ENCODE results near the gene P3H4.
A peak's percentile ranks its signal among the peaks of the same experiment; 100 is the strongest.

Gene P3H4

DNA sequence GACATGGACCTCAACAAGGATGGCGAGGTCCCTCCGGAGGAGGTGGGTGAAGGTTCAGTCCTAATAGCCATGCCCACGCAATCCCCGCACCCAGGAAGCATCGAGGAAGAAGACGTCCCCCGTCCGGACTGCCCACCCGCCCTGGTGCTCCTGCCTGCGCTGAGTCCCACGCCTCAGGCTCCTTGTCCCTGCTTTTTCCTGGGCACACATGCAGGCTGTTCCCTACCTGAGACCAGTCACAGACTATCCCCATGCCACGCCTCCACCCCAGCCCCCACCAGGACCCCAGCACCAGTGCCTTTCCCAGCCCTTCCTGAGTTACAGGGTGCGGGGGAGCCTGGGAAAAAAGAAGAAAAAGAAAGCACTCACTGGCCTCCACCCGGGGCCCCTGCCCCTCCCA, 10.0 kb upstream of the P3H4 start:
- DNase-seq = no peak

DNA sequence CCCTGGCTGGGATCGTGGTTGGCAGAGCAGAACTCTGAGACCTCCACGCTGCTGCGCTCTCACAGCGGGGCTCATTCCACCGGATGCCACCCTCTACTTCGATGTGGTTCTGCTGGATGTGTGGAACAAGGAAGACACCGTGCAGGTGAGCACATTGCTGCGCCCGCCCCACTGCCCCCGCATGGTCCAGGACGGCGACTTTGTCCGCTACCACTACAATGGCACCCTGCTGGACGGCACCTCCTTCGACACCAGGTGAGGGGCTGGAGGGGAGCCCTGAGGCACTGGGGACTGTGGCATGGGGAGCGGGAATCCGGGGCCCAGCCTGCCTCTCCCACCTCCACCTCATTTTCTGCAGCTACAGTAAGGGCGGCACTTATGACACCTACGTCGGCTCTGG, 6.3 kb upstream of the P3H4 start:
- DNase-seq = no peak

DNA sequence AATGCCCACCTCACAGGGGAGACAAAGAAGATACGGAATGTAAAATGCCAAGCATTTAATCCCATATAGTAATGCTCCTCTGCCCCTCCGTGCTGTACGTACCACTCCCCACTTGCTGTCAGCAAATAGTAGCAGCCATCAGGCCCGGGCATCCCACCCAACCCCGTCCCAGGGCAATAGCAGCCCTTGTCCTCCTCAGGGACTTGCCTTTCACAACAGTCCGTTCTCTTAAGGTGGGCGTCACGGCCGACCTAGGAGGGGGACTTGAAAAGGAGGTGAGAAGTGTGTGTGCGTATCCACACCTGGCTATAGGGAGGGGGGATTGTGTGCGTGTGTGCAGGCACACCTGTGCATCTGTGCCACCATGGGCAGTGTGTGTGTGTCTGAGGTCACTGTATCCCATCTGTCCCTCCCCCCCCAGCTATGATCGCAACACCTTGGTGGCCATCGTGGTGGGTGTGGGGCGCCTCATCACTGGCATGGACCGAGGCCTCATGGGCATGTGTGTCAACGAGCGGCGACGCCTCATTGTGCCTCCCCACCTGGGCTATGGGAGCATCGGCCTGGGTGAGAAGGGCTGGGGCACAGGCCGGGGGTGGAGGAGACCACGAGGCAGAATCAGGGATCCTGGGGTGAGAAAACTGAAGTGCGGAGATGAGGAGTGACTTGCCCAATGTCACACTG, 5.0 kb upstream of the P3H4 start:
- no peak for DNase-seq

DNA sequence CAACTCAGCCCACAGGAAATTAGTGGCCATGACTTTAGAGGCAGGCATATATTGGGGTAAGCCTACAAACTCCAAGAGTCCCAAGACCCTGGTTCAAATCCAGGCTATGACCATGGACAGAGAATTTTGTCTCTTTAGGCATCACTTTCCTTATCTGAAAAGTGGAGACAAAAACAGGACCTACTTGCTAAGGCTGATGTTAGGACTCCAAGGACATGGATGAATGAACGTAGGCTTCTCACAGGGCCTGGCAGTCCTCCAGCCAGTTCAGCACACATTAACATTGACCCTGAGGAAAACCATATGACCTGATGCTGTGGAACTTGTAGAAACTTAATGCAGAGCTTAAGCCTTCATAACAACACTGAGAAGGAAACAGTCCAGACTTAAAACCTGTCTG, 2.4 kb upstream of the P3H4 start:
- no peak for DNase-seq

DNA sequence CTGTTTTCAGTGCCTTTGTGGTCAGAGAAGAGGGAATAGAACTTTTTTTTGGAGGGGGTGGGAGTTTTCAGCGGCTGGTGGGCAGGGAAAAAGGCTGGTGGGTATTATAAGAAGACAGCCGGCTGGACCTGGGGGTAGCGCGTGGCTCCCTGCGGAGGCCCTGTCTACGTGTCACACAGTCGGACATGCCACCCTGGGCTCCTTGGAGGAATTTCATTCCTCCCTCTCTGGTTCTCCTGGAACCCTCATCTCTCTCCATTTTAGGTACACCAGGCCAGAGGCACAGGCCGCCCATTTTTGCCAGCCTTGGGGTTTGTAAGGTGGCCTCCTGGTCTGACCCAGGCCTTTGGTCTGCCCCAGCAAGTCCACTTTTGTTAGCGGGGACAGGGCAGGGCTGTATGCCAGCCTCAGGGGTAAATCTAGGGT, 2.0 kb upstream of the P3H4 start:
- no peak for DNase-seq

DNA sequence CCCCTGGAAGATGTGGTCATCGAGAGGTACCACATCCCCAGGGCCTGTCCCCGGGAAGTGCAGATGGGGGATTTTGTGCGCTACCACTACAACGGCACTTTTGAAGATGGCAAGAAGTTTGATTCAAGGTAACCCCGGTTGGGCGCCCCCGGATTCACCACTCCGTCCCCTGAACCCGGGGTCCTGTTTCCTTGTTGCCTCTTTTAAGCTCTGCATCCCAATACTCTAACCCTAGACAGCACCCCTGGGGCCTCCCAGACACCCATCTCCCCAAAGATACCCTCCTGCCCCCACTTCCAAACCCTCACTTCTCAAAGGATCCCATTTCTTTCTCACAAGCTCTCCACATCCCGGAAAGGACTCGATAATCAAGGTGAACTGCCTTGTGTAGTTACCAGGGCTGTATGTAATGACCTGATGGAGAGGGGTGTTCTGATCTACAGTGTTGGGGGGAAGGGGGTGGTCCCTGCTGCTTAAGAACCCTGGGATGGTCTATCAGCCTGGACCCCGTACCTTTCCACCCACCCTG, 1.5 kb upstream of the P3H4 start:
- DNase-seq = no peak

DNA sequence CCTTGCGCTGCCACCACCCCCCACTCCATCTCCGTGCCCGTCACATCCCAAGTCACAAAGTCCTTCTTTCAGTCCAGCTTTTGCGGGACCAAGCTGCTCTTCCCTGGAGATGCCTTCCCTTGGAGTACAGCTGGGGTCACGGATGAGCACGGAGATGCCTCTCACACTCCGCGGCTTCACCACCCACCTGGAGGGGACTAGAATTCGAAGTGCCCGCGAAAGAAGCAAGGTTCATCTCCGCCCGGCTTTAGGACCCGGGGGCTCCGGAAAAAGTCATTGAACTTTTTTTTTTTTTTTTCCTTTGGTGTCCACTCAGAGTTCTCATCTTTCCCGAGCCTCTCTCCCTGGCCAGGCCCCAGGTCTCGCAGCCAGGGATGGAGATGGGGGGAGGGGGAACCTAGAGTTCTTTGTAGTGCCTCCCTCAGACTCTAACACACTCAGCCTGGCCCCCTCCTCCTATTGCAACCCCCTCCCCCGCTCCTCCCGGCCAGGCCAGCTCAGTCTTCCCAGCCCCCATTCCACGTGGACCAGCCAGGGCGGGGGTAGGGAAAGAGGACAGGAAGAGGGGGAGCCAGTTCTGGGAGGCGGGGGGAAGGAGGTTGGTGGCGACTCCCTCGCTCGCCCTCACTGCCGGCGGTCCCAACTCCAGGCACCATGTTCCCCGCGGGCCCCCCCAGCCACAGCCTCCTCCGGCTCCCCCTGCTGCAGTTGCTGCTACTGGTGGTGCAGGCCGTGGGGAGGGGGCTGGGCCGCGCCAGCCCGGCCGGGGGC, 817 bp upstream of the P3H4 start, which contains the start of gene FKBP10:
Gene FKBP10, plus strand, starts transcription at position 624 of the 771 bp plus-strand sequence. Its CDS starts 31 bp downstream, at position 655.
- DNase-seq = no peak

DNA sequence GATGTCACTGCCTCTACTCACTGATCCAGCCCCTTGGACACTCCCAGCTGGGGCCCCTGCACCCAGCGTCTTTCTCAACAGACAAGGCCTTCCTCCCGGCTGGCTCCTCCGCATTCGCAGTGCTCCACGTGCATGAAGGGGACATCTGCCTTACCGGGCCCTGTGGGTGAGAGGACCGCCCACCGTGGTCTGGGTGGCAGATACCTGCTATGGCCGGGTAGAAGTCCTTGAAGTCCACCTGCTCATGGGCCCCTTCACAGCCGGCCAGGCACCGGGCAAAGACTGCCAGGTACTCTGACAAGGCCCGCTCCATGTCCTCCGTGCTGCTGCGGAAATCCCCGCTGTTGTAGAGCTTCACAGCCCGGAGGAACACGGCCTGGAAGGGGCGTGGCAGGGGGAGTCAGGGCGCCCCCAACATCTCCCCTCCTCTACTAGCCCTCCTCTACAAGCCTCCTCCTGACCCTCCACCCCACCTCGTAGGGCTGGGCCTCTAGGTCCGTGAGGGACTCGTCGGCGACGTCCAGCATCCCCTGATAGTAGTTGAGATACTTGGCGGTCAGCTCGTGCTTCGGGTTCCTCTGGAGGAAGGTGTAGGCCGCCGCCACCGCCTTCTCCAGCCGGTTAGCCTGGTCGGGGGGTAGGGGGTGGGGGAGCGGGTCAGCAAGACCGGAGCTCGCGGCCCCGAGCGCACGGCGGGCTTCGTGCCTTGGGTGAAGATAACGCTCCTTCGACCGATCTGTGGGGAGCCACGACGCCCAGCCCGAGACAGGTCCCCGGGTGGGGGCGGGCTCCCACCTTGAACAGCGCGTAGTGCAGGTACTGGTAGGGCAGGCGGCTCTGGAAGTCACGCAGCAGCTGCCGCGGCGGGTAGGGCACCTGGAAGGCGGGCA, 845 bp downstream of the P3H4 start:
- no peak for DNase-seq

DNA sequence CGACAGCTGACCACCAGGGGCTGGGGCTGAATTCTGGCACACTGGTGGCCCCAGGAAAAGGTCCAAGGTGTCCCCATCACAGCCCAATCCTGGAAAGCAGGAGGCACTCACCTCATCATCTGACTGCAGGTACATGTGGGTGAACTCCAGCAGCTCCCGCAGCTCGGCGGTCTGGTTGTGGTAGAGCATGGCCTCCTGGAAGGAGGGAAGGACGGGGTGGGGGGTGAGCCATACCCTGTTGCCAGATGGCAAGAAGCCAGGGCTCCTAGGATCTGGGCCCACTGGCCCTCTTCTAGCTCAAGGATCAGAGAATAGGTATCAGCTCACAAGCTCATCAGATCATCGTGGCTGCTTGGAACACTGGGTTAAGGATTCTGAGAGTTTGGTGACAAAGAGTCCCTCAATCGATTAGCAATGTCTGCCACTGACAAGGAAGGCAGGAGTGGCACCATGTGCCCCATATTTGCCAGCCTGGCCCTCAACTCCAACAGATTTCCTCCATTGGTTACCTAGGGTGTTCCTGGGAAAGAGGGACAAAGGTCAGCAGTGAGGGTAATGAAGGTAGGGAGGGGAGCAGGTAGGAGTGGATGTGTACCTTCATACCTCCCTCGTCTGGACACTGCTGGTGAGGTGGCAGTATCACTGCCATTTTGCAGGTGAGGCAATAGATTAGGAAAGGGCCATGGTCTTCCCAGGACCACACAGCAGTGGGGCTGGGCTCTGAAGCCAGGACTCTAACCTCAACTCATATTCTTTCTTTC, 4.9 kb downstream of the P3H4 start:
- no peak for DNase-seq

DNA sequence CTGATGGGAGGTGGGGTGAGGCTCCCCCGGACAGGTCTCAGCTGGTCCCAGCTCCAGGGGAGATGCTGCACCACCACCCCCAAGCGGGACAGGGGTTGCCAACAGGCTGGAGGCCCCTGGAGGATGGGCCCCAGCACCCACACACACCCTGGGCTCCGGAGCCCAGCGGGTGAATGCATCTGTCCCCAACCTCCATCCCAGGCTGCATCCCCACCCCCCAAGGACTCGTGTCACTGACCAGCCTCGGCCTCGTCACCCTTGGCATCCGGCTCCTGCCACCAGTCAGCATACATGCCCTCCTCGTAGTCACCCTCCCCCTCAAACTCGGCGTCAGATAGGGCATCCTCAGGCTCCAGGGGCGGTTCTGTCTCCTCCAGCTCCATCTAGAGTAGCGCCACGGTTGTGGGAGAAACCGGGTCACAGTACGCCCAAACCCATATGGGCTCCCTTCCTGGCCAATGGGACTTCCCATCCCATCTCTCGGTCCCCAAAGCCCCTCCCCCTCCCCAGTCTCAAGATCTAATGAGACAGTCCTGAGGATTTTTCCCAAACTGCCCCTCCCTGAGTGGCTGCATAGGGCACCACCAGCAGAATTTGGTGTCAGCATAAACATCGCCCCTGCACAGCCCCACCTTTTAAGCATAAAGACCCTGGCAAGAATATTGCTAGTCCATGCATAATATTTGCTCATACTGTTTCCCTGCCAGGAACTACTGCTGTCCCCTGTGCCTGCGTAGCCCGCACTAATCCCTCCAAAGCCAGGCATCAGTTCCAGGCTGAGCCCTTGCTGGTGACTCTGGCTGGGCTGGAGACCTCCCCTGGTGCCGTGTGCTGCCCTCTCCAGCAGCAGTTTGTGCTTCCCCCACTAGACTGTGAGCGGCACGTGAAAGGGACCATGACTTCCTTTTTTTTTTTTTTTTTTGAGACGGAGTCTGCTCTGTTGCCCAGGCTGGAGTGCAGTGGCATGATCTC, 8.4 kb downstream of the P3H4 start:
- DNase-seq = no peak

DNA sequence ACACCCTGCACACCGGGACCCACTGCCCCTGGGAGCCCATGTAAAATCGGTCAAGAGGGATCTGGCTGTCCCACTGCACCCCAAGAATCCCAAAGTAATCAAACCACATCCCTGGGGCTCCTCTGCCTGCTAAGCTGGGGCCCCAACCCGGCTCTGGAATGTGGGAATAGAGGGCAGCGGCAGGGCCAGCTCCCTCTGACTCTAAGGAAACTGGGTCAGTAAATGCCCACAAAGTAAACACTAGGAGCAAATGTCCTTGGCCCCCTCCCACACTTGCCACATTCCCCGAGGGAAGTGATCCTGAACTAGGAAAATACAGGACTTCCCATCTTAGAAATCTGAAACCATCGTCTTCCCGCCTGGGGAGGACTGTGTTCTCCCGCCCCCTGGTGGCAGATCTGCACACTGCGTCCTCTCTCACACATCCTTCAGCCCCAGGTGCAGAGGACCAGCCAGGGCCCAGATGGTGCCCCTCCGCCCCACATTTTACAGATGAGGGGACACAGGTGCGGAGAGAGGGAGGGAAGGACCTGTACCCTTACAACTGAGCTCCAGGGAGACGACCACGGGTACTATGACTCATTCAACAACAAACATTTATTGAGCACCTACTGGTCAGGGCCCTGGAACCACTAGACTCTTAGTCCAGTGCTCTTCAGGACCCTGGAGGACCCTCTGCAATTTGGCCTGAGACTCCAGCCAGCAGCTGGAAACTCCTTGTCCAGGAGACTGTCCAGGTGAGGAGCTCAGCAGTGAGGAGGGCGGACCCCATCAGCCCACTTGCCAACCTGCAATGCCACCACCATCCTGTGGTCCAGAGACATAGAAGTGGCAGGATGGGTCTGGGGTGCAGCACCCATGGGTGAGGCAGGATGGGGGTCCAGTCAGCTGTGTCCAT, 10.1 kb downstream of the P3H4 start:
- peak; percentile 70 for DNase-seq

DNA sequence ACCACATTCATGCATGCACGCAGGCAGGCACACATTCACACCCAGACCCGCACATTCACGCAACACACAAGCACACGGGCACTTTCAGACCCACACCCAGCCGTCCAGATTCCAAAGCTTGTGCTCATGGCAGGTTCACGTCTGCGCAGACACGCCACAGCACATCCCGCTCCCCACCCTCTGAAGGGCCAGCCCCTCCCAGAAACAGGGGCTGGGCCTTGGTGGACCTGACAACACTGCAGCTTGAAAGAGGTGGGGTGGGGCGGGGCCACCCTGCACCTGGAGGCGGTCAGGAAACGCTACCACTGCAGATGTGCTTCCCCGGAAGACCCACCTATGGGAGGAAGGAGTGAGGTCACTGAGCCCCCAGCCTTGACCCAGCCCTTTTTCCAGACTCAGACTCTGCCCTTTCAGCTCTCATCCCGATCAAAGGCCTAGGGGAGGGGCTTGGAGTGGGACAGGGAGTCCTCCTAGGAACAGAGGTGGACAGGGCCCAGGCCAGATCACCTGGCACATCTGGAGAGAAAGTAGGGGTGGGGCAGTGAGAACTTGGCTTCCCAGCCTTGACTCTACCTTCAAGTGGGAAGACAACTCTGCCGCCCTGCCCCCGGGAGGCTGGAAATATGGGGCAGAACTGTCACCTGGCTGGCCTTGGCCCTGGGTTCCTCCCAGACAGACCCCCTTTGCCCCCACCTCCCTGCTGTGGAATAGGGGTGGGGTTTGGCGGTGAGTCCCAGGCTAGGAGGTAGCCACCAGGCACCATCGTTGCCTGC, 11.0 kb downstream of the P3H4 start:
- DNase-seq = no peak

DNA sequence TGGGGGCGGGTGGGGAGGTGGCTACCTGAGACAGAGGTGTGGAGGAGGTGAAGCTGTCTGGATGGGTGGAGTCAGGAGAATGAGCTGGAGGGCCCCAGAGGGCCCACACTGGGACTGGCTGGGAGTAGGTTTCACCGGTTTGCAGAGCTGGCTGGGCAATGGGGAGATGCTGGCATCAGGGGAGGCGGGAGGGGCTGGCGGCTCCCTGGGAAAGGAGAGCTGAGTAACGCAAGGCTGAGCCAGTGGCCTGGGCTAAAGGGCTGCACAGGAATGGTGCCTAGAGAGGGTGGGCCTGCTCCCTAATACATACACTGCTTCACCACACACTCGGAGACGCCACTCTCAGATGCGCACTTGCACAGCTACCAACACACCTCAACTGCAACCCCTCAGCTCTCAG, 12.4 kb downstream of the P3H4 start:
- DNase-seq = no peak

DNA sequence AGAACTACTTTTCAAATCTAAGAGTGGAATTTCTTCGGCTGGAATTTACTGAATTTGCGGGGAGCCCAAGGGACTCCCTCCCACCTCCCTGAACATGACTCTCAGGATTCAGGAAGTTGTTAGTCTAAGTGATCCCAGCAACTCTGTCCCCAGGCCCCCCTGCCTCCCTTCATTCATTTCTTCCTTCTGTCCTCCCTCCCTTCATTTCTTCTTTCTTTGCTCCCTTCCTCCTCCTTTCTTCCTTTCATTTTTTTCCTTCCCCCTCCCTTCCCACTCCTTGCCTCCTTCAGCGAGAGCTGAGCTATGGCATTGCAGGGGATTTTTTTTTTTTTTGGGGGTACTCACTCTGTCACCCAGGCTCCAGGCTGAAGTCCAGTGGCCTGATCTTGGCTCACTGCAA, 14.4 kb downstream of the P3H4 start:
- no peak for DNase-seq

DNA sequence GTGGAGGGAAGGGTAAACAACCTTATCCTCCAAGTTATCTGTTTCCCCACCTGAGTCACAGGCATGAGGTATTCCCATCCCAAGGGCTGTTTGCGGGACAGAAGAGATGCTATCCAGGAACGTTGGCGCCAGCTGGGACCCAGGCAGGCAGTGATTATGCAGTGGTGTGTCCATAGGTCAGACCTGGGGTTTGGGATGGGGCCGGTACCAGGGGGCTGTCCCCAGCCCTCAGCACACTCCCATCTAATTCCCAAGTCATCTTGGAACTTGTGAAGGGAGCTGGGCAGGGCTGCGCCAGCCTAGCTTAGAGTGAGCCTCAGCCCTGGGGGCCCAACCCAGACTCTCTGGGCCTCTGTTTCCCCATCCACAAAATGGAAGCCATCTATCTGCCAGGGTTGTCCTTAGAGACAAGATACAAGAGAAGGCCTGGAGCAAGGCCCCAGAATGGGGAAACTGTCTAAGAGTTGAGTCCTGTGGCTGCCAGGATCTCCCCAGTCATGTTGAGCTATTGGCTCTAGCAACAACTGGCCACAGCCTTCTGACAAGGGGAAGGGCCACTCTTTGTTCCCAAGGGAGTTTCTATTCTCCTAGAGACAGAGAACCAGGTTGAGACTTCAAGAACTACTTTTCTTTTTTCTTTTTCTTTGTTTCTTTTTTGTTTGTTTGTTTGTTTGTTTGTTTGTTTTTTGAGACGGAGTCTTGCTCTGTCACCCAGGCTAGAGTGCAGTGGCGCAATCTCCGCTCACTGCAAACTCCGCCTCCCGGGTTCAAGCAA, 15.4 kb downstream of the P3H4 start:
- DNase-seq = no peak

DNA sequence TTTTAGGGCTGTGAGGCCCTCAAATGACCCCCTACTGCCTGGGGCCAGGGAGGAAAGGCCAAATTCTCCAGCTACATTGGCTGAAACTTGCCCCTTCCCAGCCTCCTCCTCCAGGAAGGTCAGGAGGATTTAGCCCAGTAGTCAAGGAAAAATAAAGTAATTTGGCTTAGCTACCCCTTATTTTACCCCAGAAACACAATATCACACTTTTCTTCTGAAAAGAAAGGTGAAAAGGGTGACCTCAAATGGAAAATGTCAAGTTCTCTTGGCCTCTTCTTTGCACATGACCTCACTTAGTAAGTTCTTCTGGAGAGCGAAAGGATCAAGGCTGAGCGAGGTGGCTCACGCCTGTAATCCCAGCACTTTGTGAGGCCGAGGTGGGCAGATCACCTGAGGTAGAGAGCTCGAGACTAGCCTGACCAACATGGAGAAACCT, 17.2 kb downstream of the P3H4 start:
- DNase-seq = no peak

DNA sequence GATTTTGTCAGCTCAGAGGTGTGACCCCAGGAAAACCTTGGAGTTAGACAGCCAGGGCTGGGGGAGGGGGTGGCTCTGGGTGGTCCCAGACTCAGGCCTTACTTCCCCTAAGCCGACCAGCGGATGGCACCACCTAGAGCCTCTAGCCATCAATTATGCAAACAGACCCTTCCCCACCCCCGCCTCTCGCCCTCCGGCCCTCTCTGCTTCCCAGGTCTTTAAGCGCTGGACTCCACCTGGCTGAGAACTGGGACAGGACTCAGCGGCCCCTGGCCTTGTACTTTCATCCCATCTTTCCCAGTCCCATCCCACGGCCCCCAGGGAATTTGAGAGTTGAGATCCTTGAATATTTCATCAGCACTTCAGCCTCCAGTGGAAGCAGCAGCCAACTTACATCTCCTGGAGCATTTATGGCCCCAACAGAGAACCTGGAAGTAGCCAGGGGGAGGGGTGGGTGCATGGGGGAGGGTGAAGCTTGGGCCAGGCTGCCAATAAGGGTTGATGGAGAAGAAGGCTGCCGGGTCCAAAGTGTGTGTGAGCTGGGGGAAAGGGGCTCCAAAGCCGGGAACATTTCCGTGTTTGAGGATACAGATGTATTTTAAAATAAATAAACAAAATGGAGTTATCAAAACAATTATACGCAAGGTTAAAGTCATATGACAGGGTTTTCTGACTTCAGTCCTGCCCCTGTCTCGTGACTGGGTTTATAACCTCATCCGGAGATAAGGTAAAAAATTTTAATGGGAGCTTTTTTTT, 17.8 kb downstream of the P3H4 start:
- no peak for DNase-seq
